ENCODE results near the gene TMEM61. TPM values are rescaled to one million over a fixed set of nuclear protein-coding genes. Genes with fewer than 3 reads are reported as not detected.

TMEM61 gene
- total and polyA plus RNA-seq, 2 experiments from 2014 or later: 0.22 to 0.90 TPM

- Histone ChIP-seq H3K27ac (no peak overlapping the region), H2AFZ (no peak overlapping the region), H3K4me1 (ENCODE audit: insufficient read depth) (no peaks in the 10 kb centered on the region), H3K79me2 (no peaks in the 10 kb centered on the region), H4K20me1 (ENCODE audit: insufficient read depth, poor library complexity, severe bottlenecking) (no peaks in the 10 kb centered on the region), H3K27me3 (peaks cover 13% of the 10 kb centered on the region), H3K4me3 (no peak overlapping the region), H3K36me3 (replicated peaks; ENCODE audit: insufficient read depth, low read depth) (no peaks in the 10 kb centered on the region), H3K9me3 (ENCODE audit: low read depth) (no peaks in the 10 kb centered on the region), H3K4me2 (no peak overlapping the region), H3K9me2 (replicated peaks; ENCODE audit: insufficient read depth) (no peaks in the 10 kb centered on the region)
- DNase-seq (ENCODE audit: low spot score): no peak
- 90% methylated on average over 15 of the region's 15 CpGs for WGBS (ENCODE audit: low lambda C conversion rate, missing lambda C conversion rate)
- TF ChIP-seq EZH2 (IDR thresholded peaks at IDR 0.05; ENCODE audit: borderline replicate concordance) (no peak), EZH2phosphoT487 (IDR thresholded peaks at IDR 0.05; ENCODE audit: low read depth, severe bottlenecking, unreplicated experiment) (no peak), CTCF (IDR thresholded peaks at IDR 0.05; ENCODE audit: poor library complexity) (no peak)
Measured at GRCh38 chr1:54986025-54986424, 5.6 kb downstream of the TMEM61 start.

- H3K79me2 ChIP-seq: no peaks in the 10 kb centered on the region
- TF ChIP-seq EZH2 (IDR thresholded peaks at IDR 0.05; ENCODE audit: borderline replicate concordance) (no peak), EZH2phosphoT487 (IDR thresholded peaks at IDR 0.05; ENCODE audit: low read depth, severe bottlenecking, unreplicated experiment) (no peak), CTCF (IDR thresholded peaks at IDR 0.05; ENCODE audit: poor library complexity) (no peak)
- H3K9me2 ChIP-seq (replicated peaks; ENCODE audit: insufficient read depth): no peaks in the 10 kb centered on the region
- no peak for DNase-seq (ENCODE audit: low spot score)
- H3K27me3 ChIP-seq: peaks cover 7% of the 10 kb centered on the region
- H3K4me2 ChIP-seq: no peak overlapping the region
- no peaks in the 10 kb centered on the region for H3K36me3 ChIP-seq (replicated peaks; ENCODE audit: insufficient read depth, low read depth)
- no peak overlapping the region for H3K27ac ChIP-seq
- H3K4me1 ChIP-seq (ENCODE audit: insufficient read depth): no peaks in the 10 kb centered on the region
- H3K4me3 ChIP-seq: no peak overlapping the region
- H4K20me1 ChIP-seq (ENCODE audit: insufficient read depth, poor library complexity, severe bottlenecking): no peaks in the 10 kb centered on the region
- WGBS (ENCODE audit: low lambda C conversion rate, missing lambda C conversion rate): 95% methylated on average over 3 of the region's 3 CpGs
- no peaks in the 10 kb centered on the region for H3K9me3 ChIP-seq (ENCODE audit: low read depth)
- H2AFZ ChIP-seq: no peak overlapping the region
Measured at GRCh38 chr1:54986533-54986932, 6.1 kb downstream of the TMEM61 start.

- H3K36me3 ChIP-seq (replicated peaks; ENCODE audit: insufficient read depth, low read depth): no peaks in the 10 kb centered on the region
- H3K4me2 ChIP-seq: no peak overlapping the region
- H3K79me2 ChIP-seq: no peaks in the 10 kb centered on the region
- H3K27ac ChIP-seq: no peak overlapping the region
- H3K4me1 ChIP-seq (ENCODE audit: insufficient read depth): no peaks in the 10 kb centered on the region
- 78% methylated on average over 2 of the region's 2 CpGs for WGBS (ENCODE audit: low lambda C conversion rate, missing lambda C conversion rate)
- no peaks in the 10 kb centered on the region for H3K9me3 ChIP-seq (ENCODE audit: low read depth)
- no peaks in the 10 kb centered on the region for H4K20me1 ChIP-seq (ENCODE audit: insufficient read depth, poor library complexity, severe bottlenecking)
- TF ChIP-seq EZH2 (IDR thresholded peaks at IDR 0.05; ENCODE audit: borderline replicate concordance) (no peak), EZH2phosphoT487 (IDR thresholded peaks at IDR 0.05; ENCODE audit: low read depth, severe bottlenecking, unreplicated experiment) (no peak), CTCF (IDR thresholded peaks at IDR 0.05; ENCODE audit: poor library complexity) (no peak)
- H3K27me3 ChIP-seq: peaks cover 7% of the 10 kb centered on the region
- no peaks in the 10 kb centered on the region for H3K9me2 ChIP-seq (replicated peaks; ENCODE audit: insufficient read depth)
- DNase-seq (ENCODE audit: low spot score): no peak
- no peak overlapping the region for H2AFZ ChIP-seq
- no peak overlapping the region for H3K4me3 ChIP-seq
Measured at GRCh38 chr1:54987427-54987826, 7.0 kb downstream of the TMEM61 start.

Data from hepatocyte (in vitro differentiated cells).